Activated CD4-positive, alpha-beta T cell treated with anti-CD3 and anti-CD28 coated beads for 1 hour (primary cell): Measurements from ENCODE around the gene TNFAIP1.
"Not testable (repeated sequence)": the region's sequence is repeated elsewhere in the genome, so short reads cannot be mapped to it uniquely, and the experiment has no call there.

Experiments used
- DNase-seq: peaks from one replicate; pipeline ENCODE4 v3.0.0-alpha.2; 2020

TNFAIP1 gene

DNA sequence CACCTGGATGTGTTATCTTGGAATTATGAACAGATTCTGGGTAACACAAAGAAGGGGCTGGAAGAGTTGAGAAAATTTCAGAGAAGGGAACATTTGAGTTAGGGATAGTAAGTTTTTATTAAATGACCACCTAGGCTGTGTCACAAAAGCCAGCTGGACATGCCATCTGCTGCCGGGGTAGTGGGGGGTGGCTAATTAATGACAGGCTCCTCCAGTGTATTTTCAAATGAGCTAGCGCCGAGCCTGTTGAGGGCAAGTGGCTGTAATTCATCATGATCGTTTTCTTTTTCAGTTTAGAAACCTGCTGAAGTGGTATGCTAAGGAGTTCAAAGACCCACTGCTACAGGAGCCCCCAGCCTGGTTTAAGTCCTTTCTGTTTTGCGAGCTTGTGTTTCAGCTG lies 10.3 kb upstream of the TNFAIP1 start:
- no peak for DNase-seq

GRCh38 chr17:28326114-28326513 lies 9.4 kb upstream of the TNFAIP1 start:
- DNase-seq, result no peak

GRCh38 chr17:28327031-28327607 lies 8.4 kb upstream of the TNFAIP1 start:
- DNase-seq, result no peak

DNA sequence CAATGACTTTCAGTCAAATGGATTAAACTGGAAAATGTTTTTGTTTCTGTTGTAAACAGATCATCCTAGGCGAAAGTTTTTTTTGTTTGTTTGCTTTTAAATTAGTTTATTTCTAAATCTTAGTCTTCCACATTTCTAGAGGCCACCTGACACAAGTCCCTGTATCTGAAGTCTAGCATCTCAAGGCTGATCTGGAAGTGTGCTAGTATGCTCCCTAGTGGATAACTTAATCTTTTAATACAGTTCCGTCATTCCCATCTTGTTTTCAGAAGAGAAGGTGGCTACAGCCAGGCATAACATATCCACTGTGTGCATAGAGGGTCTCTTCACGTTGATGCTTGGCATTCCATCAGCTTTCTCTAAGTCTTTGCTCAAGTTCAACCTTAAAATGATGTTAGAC lies 7.9 kb upstream of the TNFAIP1 start:
- DNase-seq, result no peak

DNA sequence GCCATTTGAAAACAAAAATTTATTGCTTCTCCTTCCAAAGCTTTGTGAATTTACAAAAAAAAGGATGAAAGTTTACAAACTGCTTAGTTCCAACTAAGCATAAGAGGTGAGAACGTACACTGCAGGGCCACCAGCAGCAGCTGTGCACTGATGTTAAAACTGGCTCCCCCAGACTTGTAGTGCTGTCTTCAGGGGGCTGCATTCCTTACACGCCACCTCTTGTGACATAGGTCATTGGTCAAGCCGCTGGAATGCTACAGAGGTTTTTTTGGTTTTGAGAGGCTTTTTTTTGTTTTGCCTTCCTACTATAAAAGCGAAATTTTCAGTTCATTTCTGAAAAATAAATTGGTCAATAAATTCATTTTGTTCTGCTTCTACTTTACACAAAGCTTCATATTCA lies 7.2 kb upstream of the TNFAIP1 start:
- DNase-seq, result no peak

- DNase-seq, result no peak
Measured at GRCh38 chr17:28330671-28331070, 4.9 kb upstream of the TNFAIP1 start.

DNA sequence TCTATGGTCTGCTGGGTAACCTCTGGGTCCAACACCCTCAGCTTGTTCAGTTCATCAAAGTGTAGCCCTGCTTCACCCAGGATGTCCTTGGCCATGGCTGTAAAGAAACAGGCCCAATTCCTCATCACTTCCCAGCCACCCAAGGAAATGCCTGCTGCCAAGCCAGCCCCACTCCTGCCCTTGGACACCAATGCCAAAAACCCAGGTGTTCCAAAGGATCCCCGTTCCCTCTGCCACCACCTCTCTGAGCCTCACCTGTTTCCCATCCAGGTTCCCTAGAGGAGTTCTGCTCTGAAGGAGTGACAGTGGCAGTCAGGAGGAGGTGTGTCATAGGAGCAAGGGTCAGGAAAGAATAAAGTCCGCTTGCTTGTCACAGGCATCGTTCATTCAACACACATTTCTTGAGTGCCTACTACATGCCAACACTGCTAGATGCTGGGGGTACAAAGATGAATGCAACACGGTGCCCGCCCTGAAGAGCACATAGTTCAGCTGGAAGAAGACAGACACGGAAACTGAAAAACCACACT lies 3.6 kb upstream of the TNFAIP1 start:
- no peak for DNase-seq

- no peak for DNase-seq
Measured at GRCh38 chr17:28333083-28333746, 2.3 kb upstream of the TNFAIP1 start.

DNA sequence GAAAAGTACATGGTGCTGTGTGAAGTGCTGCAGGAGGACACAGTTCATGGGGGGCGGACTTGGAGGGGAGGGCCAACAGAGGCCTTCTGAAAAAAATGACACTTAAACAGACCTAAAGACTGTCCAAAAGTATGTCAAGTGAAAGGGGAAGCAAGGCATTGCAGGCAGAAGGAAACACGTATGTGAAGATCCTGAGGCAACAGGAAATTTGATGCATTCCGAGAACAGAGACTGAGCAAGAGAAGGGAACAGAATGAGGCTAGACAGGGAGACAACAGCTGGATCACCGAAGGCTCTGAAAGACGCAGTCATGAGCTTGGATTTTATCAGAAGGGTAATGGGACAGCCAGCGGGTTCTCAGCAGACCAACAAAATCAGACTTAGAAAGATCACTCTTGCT lies 1.4 kb upstream of the TNFAIP1 start:
- no peak for DNase-seq

GRCh38 chr17:28334666-28335200 lies 828 bp upstream of the TNFAIP1 start:
- no peak for DNase-seq

DNA sequence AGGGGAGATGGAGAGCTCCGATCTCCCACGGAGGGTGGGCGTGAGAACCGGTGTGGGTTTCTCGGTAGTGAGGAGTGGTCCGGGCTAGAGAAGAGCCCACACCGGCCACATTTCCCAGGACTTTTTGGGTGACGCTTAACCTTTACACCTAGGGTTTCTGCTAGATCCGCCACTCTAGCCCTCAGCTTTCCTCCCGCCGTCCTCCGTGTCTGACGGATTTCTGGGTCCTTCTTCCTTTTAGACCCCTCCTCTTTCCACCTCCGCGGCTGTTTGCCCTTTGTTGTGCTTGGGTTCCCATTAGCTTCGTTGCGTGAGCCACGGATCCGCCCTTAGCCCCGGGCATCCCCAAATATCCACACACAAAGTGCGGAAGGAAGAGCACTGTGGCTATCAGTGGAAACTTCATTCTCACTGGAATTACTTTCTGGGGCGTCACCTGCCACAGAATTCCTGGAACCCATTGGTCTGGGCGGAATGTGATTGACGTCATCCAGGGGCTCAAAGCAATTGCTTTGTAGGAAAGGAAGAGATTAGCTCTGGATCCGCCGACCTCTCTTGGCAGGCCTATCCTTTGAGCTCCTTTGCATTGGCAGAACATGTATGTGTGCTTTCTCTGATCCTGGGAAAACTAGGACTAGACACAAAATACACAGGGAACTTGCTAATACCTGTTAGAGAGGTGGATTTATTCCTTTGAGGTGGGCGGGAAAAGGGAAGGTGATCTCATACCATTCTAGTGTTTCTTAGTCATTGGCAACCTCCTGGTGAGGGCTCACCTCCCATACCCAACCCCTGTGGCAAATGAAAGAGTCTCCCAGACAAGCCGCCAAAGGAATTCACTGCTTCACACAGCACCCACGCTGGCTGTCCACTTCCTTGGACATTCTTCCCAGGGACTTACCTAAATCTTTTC lies 654 bp downstream of the TNFAIP1 start:
- no peak for DNase-seq

DNA sequence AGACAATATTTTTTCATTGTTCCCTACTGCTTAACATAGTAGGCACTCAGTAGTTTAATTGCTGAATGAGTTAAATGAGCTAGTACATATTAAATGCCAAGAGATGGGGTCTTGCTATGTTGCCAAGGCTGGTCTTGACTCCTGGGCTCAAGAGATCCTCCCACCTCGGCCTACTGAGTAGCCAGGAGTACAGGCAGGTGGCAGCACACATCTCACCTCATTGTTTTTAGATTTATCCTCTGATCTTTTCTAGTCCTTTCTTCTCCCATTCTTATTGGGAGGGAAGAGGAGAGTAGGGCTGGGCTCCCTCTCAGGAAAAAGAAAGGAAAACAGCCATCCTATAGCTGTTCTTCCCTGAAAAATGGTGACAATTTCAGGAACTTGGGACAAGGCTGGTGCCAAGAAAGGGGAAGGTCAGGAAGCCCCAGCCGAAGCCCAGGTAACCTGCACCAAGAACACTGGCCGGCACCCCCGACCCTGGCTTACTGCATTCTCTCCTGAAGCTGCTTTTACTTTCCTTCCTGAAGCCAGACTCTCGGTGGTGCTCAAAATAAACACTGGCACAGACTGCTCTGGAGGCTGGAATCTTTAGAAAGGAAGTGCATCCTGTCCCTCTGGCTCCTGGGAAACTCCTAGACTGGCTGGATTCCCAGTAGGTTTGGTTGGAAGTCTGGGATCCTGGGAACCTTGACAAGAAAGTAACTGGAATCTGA lies 2.7 kb downstream of the TNFAIP1 start:
- no peak for DNase-seq

- DNase-seq, result not testable (repeated sequence)
Measured at GRCh38 chr17:28338769-28339212, 3.2 kb downstream of the TNFAIP1 start.

- DNase-seq, result no peak
Measured at GRCh38 chr17:28339431-28339830, 3.9 kb downstream of the TNFAIP1 start.

DNA sequence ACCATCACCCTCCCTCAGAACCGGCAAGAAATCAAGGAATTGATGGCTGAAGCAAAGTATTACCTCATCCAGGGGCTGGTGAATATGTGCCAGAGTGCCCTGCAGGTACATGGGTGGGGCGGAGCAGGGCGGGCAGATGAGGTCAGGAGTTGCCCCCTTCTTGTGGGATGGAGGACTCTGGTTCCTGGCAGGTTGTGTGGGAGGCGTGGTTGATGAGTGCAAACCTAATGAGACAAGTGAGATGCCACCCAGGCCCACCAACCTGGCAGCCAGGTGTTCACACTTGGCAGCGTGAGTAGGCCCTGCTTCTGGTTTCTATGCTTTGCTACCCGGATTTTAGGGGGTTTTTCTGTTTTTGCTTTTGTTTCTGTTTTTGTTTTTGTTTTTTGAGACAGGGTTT lies 4.8 kb downstream of the TNFAIP1 start:
- no peak for DNase-seq

- DNase-seq, result no peak
Measured at GRCh38 chr17:28341516-28341915, 6.0 kb downstream of the TNFAIP1 start.

- DNase-seq, result no peak
Measured at GRCh38 chr17:28342313-28342712, 6.8 kb downstream of the TNFAIP1 start.

DNA sequence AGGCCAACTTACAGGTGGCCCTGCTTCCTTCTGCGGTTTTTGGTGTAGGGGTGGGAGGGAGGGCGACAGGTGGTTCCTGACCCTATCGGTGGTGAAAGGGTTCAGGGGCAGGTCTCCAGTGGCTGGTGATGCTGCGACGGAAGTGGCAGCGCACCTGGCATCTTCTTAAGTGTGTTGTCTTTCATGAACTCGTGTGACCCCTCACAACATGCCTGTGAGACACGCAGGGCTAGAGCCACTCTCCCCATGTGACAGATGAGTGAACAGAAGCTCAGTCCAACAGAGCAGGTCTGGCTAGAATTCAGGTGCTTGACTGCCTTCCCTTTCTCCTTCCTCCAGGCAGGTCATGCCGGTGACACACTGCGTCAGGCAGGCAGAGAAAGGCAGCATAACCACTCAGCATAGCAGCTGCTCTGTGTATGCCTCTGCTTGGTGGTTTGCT lies 8.0 kb downstream of the TNFAIP1 start:
- DNase-seq, result no peak

- DNase-seq, result no peak
Measured at GRCh38 chr17:28344011-28344410, 8.4 kb downstream of the TNFAIP1 start.

DNA sequence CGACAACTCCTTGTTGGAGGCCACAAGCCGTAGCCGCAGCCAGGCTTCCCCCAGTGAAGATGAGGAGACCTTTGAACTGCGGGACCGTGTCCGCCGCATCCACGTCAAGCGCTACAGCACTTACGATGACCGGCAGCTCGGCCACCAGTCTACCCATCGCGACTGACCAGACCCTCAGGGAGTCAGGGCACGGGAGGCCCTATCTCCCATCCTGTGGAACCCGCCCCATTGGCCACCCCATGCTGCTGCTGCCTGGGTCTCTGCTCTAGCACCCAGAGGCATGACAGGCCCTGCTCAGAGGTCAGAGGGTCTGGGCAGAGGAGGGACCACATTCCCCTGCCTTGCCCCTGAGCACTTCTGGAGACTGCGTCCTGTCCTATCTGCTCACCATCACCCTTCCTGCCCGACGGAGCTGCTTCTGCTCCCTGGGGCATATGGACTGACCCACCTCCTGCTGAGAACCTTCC lies 8.9 kb downstream of the TNFAIP1 start:
- DNase-seq, result no peak

DNA sequence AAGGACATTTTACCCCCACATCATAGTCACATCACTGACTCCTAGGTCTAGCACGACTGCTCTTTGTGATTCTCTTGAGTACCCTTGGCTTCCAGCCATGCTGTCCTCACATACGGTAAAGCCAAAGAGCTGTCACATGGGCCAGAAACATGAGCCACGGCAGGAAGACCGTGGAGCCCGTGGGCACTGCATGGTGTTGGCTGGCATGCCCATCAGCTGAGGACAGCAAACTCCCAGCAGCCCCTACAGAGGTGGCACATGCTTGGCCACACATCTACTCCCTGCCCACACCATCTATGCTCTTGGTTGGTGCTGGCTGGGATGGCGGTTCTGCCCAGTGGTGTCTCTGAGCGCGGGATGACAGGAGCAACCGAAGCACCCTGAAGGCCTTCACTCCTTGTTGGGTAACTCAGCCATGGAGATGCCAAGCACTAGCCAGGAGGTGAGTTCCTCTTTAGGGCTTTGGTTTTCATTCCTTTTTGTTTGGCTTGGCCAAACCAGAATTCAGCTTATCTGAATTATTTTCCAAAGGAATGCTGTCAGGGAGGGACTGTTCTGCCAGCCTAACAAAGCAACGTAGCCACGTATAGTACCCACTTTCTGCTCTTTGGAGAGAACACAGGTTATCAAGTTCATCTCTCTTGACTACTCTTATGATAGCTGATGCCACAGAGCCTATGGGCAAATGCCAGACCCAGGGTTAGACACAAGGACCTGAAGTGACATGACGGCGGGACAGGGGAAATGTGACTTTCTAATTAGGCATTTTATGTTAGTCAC lies 10.0 kb downstream of the TNFAIP1 start:
- DNase-seq, result no peak

- no peak for DNase-seq
Measured at GRCh38 chr17:28346199-28346580, 10.6 kb downstream of the TNFAIP1 start.
